ENCODE data around the gene NDUFAF8. TPM values are rescaled to one million over a fixed set of nuclear protein-coding genes. Genes with fewer than 3 reads are reported as not detected.

Gene NDUFAF8
- total and polyA plus RNA-seq, 10 of the 15 experiments (the other 5 are each of a cell fraction or from before 2014, with no cell fraction given), result 22.0 to 307 (median 106) TPM

DNA sequence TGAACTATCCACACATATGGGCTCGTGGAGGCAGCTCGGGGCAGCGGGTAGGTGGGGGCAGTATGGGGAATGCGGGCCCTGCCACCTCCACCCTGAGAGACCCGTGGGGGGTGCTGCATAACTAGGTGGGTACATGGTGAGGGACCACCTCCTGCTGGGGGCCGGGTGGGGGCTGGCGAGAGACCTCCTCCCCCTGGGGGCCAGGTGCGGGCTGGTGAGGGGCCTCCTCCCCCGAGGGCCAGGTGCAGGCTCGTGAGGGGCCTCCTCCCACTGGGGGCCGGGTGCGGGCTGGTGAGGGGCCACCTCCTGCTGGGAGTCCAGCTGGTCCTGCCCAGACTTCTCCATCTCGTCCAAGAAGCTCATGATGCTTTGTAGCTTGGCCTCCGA lies 41.7 kb upstream of the NDUFAF8 start:
- H3K4me3 ChIP-seq, result no peak overlapping the region
- no peak for TF ChIP-seq SUPT20H (IDR thresholded peaks at IDR 0.05; ENCODE audit: borderline replicate concordance, control insufficient read depth, low read depth, low read length)
- no peak for TF ChIP-seq ZNF24 (IDR thresholded peaks at IDR 0.05)
- no peak for TF ChIP-seq IKZF1 (conservative IDR thresholded peaks at IDR 0.05)
- TF ChIP-seq JUND (IDR thresholded peaks at IDR 0.05; ENCODE audit: low read depth, low read length), result no peak
- no peak for TF ChIP-seq NFYB (IDR thresholded peaks at IDR 0.05; ENCODE audit: insufficient read depth, low read depth, low read length)
- no peak for TF ChIP-seq TARDBP (IDR thresholded peaks at IDR 0.05; ENCODE audit: borderline replicate concordance)
- TF ChIP-seq, protein P1, sequence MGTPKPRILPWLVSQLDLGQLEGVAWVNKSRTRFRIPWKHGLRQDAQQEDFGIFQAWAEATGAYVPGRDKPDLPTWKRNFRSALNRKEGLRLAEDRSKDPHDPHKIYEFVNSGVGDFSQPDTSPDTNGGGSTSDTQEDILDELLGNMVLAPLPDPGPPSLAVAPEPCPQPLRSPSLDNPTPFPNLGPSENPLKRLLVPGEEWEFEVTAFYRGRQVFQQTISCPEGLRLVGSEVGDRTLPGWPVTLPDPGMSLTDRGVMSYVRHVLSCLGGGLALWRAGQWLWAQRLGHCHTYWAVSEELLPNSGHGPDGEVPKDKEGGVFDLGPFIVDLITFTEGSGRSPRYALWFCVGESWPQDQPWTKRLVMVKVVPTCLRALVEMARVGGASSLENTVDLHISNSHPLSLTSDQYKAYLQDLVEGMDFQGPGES (IDR thresholded peaks at IDR 0.05), result no peak
- TF ChIP-seq TAF1 (IDR thresholded peaks at IDR 0.05; ENCODE audit: borderline replicate concordance, low read depth, low read length), result no peak
- no peak for TF ChIP-seq MTA2 (IDR thresholded peaks at IDR 0.05; ENCODE audit: low read depth)
- TF ChIP-seq NRF1 (conservative IDR thresholded peaks at IDR 0.05; ENCODE audit: low read depth, low read length), result no peak
- TF ChIP-seq, protein P2, sequence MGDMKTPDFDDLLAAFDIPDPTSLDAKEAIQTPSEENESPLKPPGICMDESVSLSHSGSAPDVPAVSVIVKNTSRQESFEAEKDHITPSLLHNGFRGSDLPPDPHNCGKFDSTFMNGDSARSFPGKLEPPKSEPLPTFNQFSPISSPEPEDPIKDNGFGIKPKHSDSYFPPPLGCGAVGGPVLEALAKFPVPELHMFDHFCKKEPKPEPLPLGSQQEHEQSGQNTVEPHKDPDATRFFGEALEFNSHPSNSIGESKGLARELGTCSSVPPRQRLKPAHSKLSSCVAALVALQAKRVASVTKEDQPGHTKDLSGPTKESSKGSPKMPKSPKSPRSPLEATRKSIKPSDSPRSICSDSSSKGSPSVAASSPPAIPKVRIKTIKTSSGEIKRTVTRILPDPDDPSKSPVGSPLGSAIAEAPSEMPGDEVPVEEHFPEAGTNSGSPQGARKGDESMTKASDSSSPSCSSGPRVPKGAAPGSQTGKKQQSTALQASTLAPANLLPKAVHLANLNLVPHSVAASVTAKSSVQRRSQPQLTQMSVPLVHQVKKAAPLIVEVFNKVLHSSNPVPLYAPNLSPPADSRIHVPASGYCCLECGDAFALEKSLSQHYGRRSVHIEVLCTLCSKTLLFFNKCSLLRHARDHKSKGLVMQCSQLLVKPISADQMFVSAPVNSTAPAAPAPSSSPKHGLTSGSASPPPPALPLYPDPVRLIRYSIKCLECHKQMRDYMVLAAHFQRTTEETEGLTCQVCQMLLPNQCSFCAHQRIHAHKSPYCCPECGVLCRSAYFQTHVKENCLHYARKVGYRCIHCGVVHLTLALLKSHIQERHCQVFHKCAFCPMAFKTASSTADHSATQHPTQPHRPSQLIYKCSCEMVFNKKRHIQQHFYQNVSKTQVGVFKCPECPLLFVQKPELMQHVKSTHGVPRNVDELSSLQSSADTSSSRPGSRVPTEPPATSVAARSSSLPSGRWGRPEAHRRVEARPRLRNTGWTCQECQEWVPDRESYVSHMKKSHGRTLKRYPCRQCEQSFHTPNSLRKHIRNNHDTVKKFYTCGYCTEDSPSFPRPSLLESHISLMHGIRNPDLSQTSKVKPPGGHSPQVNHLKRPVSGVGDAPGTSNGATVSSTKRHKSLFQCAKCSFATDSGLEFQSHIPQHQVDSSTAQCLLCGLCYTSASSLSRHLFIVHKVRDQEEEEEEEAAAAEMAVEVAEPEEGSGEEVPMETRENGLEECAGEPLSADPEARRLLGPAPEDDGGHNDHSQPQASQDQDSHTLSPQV (IDR thresholded peaks at IDR 0.05), result no peak
- TF ChIP-seq ETV6 (conservative IDR thresholded peaks at IDR 0.05 in 1 of 2, IDR thresholded peaks at IDR 0.05 in 1 of 2; ENCODE audit: borderline replicate concordance in 1 of 2, low read depth in 1 of 2), result no peak
- TF ChIP-seq BRCA1 (IDR thresholded peaks at IDR 0.05; ENCODE audit: low read depth, low read length), result no peak
- TF ChIP-seq MXI1 (IDR thresholded peaks at IDR 0.05; ENCODE audit: low read depth, low read length), result no peak
- no peak for TF ChIP-seq RBBP5 (conservative IDR thresholded peaks at IDR 0.05)
- no peak for TF ChIP-seq NR2C2 (IDR thresholded peaks at IDR 0.05; ENCODE audit: borderline replicate concordance, control insufficient read depth, insufficient read length, low read depth)
- TF ChIP-seq ZZZ3 (IDR thresholded peaks at IDR 0.05; ENCODE audit: control insufficient read depth, insufficient read length, low read depth), result no peak
- TF ChIP-seq CBFB (IDR thresholded peaks at IDR 0.05; ENCODE audit: low read depth), result no peak
- TF ChIP-seq KAT2A (conservative IDR thresholded peaks at IDR 0.05; ENCODE audit: control insufficient read depth, low read depth, low read length), result no peak
- H4K20me1 ChIP-seq (ENCODE audit: control insufficient read depth, insufficient read depth), result no peaks in the 10 kb centered on the region
- H3K27me3 ChIP-seq (replicated peaks in 1 of 2; ENCODE audit: control insufficient read depth in 2 of 2, insufficient read depth in 2 of 2, low read length in 1 of 2), result no peaks in the 10 kb centered on the region
- no peak overlapping the region for H3K27ac ChIP-seq (ENCODE audit: control insufficient read depth, insufficient read depth)
- H3K4me2 ChIP-seq (ENCODE audit: control insufficient read depth, insufficient read depth), result no peak overlapping the region
- no peak for ATAC-seq
- no peak overlapping the region for H3K9ac ChIP-seq (ENCODE audit: control insufficient read depth, insufficient read depth, low read length)
- CTCF ChIA-PET, result no interaction called here
- no peaks in the 10 kb centered on the region for H3K9me3 ChIP-seq (replicated peaks; ENCODE audit: control insufficient read depth, insufficient read depth, low read length)
- 78% methylated on average over 9 of the region's 14 CpGs for WGBS (ENCODE audit: insufficient coverage, insufficient replicate concordance, low lambda C conversion rate, missing lambda C conversion rate)
- in situ Hi-C loops (cut with MboI), result no loop called here
- peaks cover 3% of the 10 kb centered on the region; the same call in 1 of the 2 replicates for H3K4me1 ChIP-seq (ENCODE audit: control insufficient read depth, insufficient read depth, low read length)
- H3K79me2 ChIP-seq (ENCODE audit: control insufficient read depth, insufficient read depth, low read length), result no peaks in the 10 kb centered on the region
- H2AFZ ChIP-seq (ENCODE audit: control insufficient read depth, low read depth, low read length), result no peak overlapping the region
- RAD21 ChIA-PET (ENCODE audit: unreplicated experiment), result no interaction called here
- no peak for FAIRE-seq
- no peak for DNase-seq (ENCODE audit: low read depth, low spot score)
- POLR2A ChIA-PET, result no interaction called here
- SMC1A ChIA-PET (ENCODE audit: uncharacterized antibody, unreplicated experiment), result interaction anchor here (0.6 to 1.2 kb wide), 2 partner anchors 25 to 683 kb away, joined by 3 to 4 read pairs; partner anchors contain the start of gene CEP131
- BruUV-seq (replicated peaks), result no TSS peak
- intact Hi-C loops (cut with micrococcal nuclease; ENCODE audit: unreplicated experiment), result no loop called here
- peaks cover 4 to 7% of the 10 kb centered on the region in 2 experiments; a peak in 2 of 4 replicates for H3K36me3 ChIP-seq (ENCODE audit: control insufficient read depth in 2 of 2, insufficient read depth in 2 of 2, low read length in 1 of 2)

Data from GM12878 (cell line).